ENCODE measurements around the gene CD8A.

Gene CD8A

DNA sequence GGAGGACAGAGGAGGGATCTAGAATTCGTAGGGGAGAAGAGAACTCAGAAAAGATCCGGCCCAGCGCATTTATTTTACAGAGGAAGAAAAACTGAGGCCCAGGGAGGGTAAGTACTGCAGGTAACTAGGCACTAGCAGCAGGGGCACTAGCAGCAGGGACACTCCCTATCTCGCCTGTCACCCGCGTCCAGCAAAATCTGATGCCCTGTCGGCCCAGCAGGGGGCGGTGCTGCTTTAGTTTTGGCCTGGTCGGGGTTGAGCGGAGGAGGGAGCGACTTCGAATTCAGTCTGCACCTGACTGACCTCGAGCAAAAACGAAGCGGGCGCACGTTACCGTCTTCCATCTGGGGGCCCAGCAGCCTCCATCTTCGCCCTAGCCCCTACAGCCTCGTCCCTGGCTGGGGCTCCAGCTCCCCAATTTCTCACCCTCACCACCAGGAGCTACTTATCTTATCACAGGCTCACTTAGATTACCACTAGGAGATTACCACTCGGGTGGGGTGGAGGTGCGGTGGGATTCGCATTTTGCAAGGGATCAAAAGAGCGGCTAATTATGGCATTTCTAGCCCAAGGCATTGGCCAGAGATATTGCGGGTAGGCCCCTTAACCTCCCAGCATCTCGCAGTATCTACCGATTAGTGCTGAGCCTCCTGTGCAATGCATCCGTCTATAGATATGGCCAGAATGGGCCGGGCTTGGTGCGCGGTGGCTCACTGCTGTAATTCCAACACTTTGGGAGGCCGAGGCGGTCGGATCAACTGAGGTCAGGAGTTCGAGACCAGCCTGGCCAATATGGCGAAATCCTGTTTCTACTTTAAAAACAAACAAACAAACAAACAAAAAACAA lies 17.8 kb upstream of the CD8A start:
- peak; percentile 91 for DNase-seq (ENCODE audit: low read depth)

DNA sequence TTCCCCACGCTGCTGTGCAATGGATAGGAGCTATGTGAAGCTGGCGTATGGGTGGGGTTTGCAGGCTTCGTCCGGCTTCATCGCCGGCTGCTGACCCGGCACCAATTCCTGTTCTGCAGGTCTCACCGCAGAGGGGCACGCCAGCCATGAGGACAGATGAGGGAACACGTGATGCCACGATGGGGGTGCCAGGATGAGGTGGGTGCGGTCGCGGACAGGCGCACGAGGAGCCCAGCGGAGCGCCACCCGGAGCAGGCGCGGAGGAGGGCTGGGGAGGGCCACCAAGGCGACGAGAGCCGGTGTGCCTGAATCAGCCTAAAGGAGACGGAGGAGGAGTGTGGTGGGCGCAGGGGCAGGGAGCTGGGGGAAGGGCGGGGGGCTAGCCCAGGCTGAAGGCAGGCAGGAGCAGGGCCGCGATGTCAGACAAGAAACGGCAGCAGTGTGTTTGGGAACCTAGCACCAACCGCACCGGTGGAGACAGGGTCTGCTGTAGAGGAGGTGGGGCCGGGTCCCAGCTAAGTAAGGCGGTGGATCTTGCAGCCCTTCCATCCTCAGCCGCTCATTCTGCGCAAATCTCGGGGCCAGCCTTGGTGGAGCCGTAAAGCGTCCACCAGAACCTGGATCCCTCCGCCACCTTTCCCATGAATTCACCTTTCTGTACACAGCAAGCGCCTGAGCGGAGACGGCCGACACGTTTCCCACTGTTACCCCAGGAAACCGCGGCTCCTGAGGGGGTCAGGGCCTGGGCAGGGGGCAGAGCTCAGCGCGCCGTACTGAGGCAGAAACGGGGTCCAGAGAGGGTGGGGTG lies 17.0 kb upstream of the CD8A start:
- DNase-seq (ENCODE audit: low read depth), result no peak

DNA sequence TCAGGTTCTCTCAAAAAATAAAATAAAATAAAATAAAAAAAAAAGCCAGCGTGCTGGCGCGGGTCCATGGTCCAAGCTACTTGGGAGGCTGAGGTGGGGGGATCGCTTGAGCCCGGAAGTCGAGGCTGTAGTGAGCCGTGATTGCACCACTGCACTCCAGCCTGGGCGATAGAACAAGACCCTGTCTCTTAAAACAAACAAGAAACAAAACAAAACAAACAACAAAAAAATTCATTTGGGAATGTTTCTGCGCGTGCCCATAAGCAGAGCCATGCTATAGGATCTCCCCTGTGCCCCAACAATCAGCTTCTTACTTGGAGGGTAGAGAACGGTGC lies 16.4 kb upstream of the CD8A start:
- no peak for DNase-seq (ENCODE audit: low read depth)

DNA sequence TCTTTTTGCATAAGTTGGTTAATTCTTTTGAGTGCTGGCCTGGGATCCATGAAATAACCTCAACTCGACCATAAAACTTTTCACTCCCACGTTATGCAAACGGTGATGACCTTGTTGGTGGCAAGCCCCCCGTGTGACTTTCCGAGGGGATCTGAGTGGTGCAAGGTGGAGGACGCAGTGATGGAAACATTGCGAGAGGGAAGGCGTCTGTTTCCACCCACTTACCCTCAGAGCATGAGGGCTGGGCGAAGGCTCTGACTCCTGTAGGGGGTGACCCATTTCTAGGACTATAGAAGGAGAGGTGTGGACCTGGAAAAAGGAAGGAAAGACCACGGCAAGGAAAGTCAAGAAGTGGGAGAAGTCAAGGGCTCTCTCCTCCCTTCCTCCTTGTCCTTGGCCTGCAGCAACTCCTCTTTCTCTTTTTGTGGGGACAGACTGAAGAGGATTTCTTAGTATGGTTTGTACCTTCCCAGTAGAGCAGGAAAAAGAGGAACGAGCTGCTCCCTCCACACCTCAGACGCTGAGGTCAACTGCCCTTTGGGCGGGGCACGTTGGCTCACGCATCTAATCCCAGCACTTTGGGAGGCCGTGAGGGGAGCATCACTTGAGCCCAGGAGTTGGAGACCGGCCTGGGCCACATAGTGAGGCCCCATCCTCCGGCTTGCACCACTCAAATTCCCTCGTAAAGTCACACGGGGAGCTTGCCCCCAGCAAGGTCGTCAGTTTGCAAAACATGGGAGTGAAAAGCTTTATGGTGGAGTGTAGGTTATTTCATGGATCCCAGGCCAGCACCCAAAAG lies 15.5 kb upstream of the CD8A start:
- DNase-seq (ENCODE audit: low read depth), result no peak

DNA sequence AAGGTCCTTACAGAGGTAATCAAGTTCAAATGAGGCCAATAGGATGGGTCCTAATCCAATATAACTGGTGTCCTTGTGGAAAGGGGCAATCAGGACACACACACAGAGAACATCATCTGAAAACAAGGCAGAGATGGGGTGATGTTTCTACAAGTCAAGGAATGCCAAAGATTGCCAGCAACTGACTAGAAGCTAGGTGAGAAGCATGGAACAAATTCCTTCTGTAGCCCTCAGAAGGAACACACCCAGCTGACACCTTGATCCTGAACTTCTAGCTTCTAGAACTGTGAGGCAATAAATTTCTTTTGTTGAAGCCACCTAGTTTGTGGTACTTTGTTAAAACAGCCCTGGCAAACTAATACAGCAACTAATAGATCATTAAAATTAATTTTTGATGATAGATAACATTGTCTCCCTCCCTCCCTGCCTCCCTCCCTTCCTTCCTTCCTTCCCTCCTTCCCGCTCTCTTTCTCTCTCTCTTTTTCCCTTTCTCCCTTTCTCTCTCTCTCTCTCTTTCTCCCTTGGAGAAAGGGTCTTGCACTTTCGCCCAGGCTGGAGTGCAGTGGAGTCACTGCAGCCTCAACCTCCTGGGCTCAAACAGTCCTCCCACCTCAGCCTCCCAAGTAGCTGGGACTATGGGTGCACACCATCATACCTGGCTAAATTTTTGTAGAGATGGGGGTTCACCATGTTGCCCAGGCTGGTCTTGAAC lies 10.3 kb upstream of the CD8A start:
- DNase-seq (ENCODE audit: low read depth), result no peak

DNA sequence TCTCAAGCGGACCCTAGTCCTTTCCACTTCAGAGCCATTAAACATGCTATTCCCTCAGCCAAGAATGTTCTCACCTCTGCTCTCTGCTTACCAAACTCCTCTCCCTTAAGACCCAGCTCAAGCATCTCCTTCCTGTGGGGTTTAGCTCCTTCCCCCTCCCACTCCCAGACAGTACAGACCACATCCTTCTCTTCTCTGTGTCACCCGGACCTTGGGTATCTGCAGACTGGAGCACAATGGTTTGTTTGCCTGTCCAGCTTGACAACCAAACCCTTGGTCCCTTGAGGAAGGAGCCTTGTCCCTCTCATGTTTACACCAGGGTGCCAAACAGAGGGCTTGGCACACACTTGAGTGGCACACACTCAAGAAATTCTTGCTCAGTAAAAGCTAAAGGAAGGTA lies 4.1 kb upstream of the CD8A start:
- DNase-seq (ENCODE audit: low read depth), result no peak

DNA sequence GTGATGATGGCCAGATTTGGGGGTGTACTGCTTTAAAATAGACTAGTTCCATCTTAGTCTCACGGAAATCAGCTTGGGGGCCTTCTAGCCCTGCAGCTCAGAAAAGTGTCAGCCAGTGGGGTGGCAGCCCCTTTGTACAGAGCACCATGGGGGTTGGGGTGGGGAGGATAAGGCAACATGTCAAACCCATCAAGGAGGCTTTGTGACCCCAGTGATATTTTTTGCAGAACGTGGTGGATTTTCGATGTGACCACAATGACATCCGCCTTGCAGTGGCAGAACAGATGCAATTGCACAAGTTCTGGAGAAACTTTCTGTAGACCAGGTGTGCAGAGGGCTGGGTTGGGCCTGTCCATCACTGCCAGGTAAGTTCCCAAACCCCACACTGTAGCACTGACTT lies 3.0 kb upstream of the CD8A start:
- DNase-seq (ENCODE audit: low read depth), result no peak

DNA sequence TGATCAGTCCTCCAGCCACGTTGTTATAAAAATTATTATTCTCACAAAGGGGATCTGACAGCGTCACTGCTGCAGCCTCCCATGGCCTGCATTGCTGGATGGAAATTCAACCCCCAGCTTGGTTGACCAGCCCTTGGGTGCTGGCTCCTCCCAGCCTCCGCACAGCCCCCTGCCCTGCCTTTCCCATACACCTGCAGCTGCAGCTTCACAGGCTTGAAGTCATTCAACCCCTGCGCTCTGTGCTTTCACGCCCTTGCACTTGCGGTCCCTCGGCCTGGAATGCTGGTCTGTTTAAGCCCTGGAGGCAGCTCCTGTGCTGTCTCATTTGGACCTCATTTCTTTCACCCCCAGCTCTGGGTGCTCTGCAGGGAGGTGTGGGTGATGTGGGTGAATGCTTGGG lies 860 bp upstream of the CD8A start:
- no peak for DNase-seq (ENCODE audit: low read depth)

DNA sequence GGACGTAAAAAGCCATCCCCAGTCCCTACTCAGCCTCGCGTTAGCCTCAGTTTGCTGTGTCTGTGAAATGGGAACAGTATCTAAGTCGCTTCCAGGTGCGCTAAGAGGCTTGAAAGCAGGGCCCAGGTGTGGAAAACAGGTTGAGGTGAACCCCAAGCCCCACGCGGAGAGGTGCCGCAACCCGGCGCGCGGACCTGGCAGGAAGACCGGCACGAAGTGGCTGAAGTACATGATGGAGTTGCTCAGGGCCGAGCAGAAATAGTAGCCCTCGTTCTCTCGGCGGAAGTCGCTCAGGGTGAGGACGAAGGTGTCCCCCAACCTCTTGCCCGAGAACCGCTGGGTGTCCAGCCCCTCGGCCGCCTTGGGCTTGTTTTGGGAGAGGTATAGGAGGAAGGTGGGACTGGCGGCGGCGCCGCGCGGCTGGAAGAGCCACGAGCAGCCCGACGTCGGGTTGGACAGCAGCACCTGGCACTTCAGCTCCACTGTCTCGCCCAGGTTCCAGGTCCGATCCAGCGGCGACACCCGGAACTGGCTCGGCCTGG lies 508 bp downstream of the CD8A start:
- DNase-seq (ENCODE audit: low read depth), result no peak

DNA sequence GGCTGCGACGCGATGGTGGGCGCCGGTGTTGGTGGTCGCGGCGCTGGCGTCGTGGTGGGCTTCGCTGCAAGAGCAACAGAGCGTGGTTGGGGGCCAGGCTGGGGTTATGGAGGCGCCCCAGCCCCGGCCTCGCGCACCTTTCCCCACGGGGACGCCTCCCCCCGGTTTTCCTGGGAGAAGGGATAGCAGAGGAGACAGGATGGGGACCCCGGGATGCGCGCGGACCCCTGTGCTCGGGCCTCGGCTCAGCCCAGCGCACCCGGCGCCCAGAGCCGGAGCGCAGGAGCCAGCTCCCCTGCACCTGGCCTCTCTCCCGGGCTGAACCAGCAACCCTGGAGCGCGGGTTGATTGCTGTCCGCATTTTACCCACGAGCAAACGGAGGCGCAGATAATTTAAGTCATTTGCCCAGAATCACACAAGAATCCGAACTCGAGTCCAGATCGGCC lies 1.0 kb downstream of the CD8A start:
- no peak for DNase-seq (ENCODE audit: low read depth)

DNA sequence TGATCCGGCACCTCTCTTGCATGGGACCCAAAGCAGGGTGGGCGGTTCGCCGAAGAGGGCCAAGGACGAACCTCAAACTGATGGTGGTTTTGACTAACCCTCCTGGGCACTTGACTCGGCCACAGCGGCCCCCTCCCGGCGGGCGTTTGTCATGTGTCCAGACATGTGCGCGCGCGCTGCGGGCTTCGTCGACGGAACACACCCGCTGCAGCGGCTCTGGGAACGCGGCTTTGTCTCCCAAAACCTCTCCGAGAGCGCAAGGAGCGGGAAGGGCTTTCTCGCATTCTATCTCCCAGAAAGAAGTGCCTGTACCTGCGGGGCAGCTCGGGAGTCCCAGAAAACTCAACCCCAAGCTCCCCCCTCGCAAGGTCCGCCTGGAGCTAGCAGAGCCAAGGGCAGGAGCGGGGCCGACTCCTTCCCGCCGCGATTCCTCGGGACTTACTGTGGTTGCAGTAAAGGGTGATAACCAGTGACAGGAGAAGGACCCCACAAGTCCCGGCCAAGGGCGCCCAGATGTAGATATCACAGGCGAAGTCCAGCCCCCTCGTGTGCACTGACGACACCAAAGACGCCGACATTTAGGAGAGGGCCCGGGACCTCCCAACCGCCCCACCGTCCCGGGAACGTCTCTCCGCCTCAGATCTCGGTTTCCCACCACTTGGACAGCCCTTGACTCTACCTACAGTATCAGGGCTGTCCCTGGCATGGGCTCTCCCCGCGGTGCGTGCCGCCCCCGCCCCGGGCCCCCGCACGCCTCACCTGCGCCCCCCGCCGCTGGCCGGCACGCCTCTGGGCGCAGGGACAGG lies 1.6 kb downstream of the CD8A start:
- DNase-seq (ENCODE audit: low read depth), result no peak

DNA sequence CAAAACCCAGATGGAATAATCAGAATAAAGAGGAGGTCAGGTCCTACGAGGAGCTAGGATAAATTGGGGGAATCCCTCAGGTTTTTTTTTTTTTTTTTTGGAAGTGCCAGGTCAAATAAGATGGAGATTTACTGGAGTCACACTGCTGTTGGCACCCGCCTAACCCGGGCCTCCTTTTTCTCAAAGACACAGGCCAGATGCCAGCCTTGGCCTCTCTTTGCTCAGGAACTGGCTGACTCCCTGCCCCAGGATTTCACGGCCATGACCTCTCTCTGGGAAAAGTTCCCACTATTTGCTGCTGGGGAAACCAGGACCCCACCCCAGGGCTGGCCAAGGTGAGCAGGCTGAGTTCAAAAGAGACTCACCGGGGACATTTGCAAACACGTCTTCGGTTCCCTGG lies 2.5 kb downstream of the CD8A start:
- no peak for DNase-seq (ENCODE audit: low read depth)

DNA sequence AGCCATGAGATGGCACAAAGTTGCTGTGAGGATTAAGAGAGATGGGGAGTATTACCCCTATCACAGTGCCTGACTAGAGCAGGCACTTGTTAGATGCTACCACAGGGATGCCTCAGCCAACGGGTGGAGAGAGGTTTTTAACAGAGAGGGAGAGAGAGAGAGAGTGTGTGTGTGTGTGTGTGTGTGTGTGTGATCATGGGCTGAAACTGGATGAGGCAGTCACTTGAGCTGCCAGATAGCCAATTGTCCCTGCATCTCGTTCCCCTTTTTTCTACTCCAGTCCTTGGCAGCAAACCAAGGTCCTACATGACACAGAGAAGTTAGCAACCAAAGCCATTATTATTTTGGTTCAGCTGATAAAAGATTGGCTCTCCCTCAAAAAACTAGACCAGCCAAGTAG lies 3.0 kb downstream of the CD8A start:
- no peak for DNase-seq (ENCODE audit: low read depth)

DNA sequence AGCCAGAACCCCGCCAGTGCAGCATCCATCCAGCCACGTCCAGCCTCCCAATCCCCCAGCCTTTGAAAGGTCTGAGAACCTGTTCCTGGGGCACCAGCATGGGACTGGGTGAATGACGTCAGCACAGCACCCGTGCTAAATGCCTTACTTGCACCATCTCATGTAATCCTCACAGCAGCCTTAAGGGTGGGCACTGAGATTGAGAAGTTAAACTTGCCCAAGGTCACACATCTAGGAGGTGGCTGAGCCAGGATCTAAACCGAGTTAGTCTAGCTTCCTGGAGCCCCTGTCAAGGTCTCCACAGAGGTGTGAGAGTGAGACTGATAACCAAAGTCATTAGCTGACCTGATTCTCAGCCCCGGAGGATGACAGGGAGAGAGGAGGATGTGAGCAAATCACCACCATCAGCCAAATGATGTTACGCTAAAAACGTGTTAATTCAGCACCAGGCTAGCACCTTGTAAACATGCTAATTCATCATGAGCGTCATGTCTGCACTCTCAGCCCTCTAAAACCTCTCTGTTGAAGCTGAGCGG lies 4.6 kb downstream of the CD8A start:
- DNase-seq (ENCODE audit: low read depth), result no peak

DNA sequence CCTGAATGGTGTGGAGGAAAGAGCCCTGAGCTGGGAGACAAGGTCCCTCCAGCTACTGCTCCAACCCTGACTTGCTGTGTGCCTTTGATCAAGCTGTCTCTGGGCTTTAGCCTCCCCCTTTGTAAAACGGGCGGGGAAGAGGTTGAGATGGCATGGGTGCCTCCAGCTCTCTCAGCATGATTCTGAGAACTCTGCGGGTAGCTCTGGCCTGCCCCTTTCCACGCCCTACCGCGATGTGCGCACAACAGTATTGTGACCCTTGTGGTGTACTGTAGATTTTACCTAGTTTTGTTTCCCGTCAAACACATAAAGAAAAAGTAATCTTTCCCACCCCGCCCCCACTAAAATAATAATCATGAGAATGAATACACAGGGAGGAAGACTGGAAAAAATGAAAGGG lies 5.3 kb downstream of the CD8A start:
- DNase-seq (ENCODE audit: low read depth), result no peak

DNA sequence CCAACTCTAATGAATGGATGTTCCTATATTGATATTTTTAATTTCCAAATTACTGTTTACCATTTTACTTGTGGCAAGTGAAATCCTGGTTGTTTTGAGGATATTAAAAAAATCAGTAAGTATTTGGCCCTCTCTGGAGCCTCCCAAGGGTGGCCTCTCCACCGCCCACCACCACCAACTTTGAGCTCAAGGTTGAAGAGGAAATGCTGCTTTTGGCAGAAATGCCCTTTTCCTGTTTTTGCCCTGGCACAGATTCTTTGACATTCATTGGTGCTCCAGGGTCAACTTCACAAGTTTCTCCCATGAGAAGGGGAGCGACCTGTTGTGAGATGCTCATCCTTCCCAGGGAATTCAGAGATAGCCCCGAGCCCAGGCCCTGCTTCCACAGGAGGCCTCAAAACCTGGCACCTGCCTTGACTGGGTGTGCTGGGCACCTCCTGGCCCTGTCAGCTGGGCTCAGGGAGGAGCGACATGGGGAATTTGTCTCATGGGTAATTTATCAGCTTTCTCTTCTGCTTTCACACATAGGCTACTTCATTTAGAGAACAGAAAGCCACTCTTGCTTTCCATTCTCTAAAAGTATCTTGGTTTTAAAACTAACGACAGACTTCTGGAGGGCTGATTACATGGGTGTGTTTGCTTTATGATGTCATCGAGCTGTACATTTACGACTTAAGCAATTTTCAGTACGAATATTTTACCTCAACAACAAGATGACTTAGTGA lies 6.9 kb downstream of the CD8A start:
- no peak for DNase-seq (ENCODE audit: low read depth)

DNA sequence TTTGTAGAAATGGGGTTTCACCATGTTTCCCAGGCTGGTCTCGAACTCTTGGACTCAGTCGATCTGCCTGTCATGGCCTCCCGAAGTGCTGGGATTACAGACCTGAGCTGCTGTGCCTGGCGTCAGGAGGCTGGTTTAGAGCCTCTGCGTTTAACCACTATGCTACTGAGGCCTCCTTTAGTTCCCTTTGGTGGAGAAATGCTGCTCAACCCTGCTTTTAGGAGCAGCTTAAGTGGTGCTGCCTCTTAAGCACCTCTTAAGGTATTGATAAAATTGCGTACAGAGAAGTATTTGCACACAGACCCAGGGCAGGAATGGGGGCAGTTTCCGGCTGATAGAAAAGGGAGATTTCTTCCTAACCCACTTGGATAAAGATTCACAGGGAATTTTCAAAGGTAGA lies 8.0 kb downstream of the CD8A start:
- no peak for DNase-seq (ENCODE audit: low read depth)

DNA sequence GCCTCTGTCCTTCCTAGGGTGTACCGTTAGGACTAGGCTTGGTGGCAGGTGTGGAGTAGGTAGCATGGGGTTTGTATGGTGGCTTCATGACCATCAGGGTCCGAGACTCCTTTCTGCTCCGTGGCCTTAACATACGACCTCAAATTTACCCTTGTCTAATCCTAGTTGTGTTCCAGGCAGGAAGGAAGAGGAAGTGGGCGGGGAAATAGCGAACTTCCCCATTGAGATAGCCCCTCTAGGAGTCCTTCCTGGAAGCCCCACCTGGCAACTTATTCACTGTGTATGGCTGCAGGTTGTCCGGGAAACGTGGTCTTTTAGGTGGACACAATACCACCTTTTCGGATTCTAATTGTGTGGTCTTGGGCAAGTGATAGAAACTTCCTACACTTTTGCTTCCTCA lies 9.3 kb downstream of the CD8A start:
- no peak for DNase-seq (ENCODE audit: low read depth)

DNA sequence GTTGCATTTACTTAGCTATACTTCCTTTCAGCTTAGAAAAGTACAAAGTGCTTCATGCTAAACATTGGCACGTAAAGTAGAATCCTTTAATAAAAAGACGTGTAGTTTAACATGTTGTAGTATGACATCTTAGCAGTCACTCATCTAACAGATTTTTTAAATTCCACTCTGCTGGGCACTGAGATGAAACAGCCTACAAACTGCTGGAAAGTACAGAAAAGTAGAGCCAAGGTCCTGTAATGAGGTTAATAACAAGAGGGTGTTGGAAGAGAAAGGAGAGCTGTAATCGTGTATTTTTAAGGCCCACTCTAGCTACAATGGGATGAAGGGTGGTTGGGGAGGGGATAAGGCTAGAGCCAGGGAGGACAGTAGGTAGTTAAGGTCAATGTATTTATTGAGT lies 10.7 kb downstream of the CD8A start:
- DNase-seq (ENCODE audit: low read depth), result no peak

DNA sequence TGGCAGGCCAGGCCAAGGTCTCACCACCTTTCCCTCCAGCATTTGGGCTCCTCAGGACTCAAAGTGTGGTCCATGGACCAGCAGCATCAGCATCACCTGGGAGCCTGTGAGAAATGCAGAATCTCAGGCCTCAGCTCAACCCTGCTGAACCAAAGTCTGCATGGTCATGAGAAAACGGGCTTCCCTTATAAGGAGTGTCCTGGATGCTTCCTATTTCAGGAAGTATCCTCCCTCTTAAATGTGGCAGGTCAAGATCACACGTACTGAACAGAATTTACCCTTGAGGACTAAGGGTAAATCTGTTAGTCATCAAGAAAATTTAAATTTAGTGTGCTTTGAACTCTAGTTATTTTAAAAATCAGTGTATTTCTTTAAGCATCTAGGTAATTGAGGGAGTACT lies 11.8 kb downstream of the CD8A start:
- DNase-seq (ENCODE audit: low read depth), result no peak

Data from stimulated activated CD8-positive, alpha-beta memory T cell treated with anti-CD3 and anti-CD28 coated beads, Interleukin-15, amount 100 ng/mL, for 24 hours (primary cell).